CD14-positive monocyte (primary cell): ENCODE measurements around the gene BET1L. TPM values are rescaled to one million over a fixed set of nuclear protein-coding genes. Genes with fewer than 3 reads are reported as not detected.
A peak's percentile ranks its signal among the peaks of the same experiment; 100 is the strongest.

ENCODE experiments used
- DNase-seq, 3 donors: peaks; one replicate each; pipeline ENCODE4 v3.0.0-alpha.2; 2011 to 2022
- H2AFZ ChIP-seq: 2 replicates; pipeline ENCODE4 v1.6.0; 2012; ENCODE audit warnings: mild to moderate bottlenecking, low read depth, low read length, inconsistent platforms; ENCODE audit not compliant: insufficient read depth, poor library complexity, severe bottlenecking
- H3K27ac ChIP-seq, 2 donors: 1 replicate in 1 of 2; 2 replicates in 1 of 2; pipeline ENCODE4 v1.5.1; 2012 to 2013; ENCODE audit warnings: low read length in 2 of 2, control low read depth in 1 of 2, inconsistent platforms in 1 of 2, low read depth in 1 of 2, mild to moderate bottlenecking in 1 of 2
- H3K27me3 ChIP-seq, 2 donors: one replicate each; pipeline versions ENCODE4 v1.6.0 to v1.6.1; 2011 to 2013; ENCODE audit warnings: low read length in 2 of 2; ENCODE audit not compliant: control insufficient read depth in 2 of 2, insufficient read depth in 2 of 2
- H3K36me3 ChIP-seq, 2 donors: replicated peaks in 1 of 2; 1 replicate in 1 of 2; 2 replicates in 1 of 2; pipeline versions ENCODE4 v1.5.1 to v1.6.1; 2012 to 2013; ENCODE audit warnings: low read length in 2 of 2, control low read depth in 1 of 2, inconsistent platforms in 1 of 2, mild to moderate bottlenecking in 1 of 2; ENCODE audit not compliant: insufficient read depth in 2 of 2, control insufficient read depth in 1 of 2
- H3K4me1 ChIP-seq, 2 donors: 1 replicate in 1 of 2; 2 replicates in 1 of 2; pipeline versions ENCODE4 v1.5.1 to v1.6.1; 2012 to 2013; ENCODE audit warnings: low read length in 2 of 2, control low read depth in 1 of 2, inconsistent platforms in 1 of 2, mild to moderate bottlenecking in 1 of 2, moderate library complexity in 1 of 2; ENCODE audit not compliant: insufficient read depth in 2 of 2, control insufficient read depth in 1 of 2
- H3K4me2 ChIP-seq: replicated peaks from 2 replicates; pipeline ENCODE3; 2012; ENCODE audit warnings: low read length, moderate library complexity, mild to moderate bottlenecking; ENCODE audit not compliant: poor library complexity, severe bottlenecking; ENCODE audit errors: extremely low read depth
- H3K4me3 ChIP-seq, 3 experiments: fragments of 200-600 bp in 1 of 3; sonication (generic) in 1 of 3; replicated peaks in 1 of 3; 1 replicate in 2 of 3; 2 replicates in 1 of 3; pipeline ENCODE4 v1.5.1; 2011 to 2013; ENCODE audit warnings: low read length in 3 of 3, mild to moderate bottlenecking in 3 of 3, control low read depth in 2 of 3, low read depth in 2 of 3, inconsistent platforms in 1 of 3, moderate library complexity in 1 of 3
- H3K79me2 ChIP-seq: 2 replicates; pipeline ENCODE4 v1.6.0; 2012; ENCODE audit warnings: mild to moderate bottlenecking, control low read depth, inconsistent platforms, low read length, moderate library complexity; ENCODE audit not compliant: insufficient read depth
- H3K9ac ChIP-seq: 2 replicates; pipeline ENCODE4 v1.6.0; 2017; ENCODE audit warnings: low read length, mild to moderate bottlenecking; ENCODE audit not compliant: insufficient read depth, poor library complexity, severe bottlenecking
- H3K9me3 ChIP-seq, 2 donors: replicated peaks in 1 of 2; 1 replicate in 1 of 2; 2 replicates in 1 of 2; pipeline versions ENCODE4 v1.5.1 to v1.6.1; 2012 to 2013; ENCODE audit warnings: low read length in 2 of 2, control low read depth in 1 of 2; ENCODE audit not compliant: control insufficient read depth in 1 of 2, insufficient read depth in 1 of 2
- H4K20me1 ChIP-seq: 2 replicates; pipeline ENCODE4 v1.6.0; 2012; ENCODE audit warnings: mild to moderate bottlenecking, low read length, control low read depth, moderate library complexity; ENCODE audit not compliant: insufficient read depth
- H3K27ac Mint-ChIP-seq, 7 donors: one replicate each; pipeline ENCODE4 v1.8.0; 2020; ENCODE audit warnings: mild to moderate bottlenecking in 7 of 7, mixed read lengths in 7 of 7, moderate library complexity in 6 of 7, inconsistent platforms in 2 of 7
- H3K27me3 Mint-ChIP-seq, 3 donors: one replicate each; pipeline ENCODE4 v1.8.0; 2021 to 2022; ENCODE audit warnings: low read depth in 3 of 3, mild to moderate bottlenecking in 3 of 3, mixed read lengths in 3 of 3, moderate library complexity in 3 of 3, inconsistent platforms in 1 of 3
- H3K36me3 Mint-ChIP-seq, 2 donors: one replicate each; pipeline ENCODE4 v1.8.0; 2020; ENCODE audit warnings: mixed read lengths in 2 of 2, inconsistent platforms in 1 of 2, mild to moderate bottlenecking in 1 of 2
- H3K4me1 Mint-ChIP-seq: one replicate; pipeline ENCODE4 v1.8.0; 2020; ENCODE audit warnings: mild to moderate bottlenecking, mixed read lengths
- H3K4me3 Mint-ChIP-seq, 2 donors: one replicate each; pipeline ENCODE4 v1.8.0; 2020; ENCODE audit warnings: mild to moderate bottlenecking in 2 of 2, mixed read lengths in 2 of 2, moderate library complexity in 1 of 2
- H3K9me3 Mint-ChIP-seq, 7 donors: one replicate each; pipeline ENCODE4 v1.8.0; 2020 to 2022; ENCODE audit warnings: mixed read lengths in 7 of 7, mild to moderate bottlenecking in 6 of 7, moderate library complexity in 6 of 7, inconsistent platforms in 2 of 7
- WGBS: methylation state at CpG from one replicate; pipeline ENCODE4 v1.1.5; 2013; ENCODE audit warnings: missing lambda C conversion rate; ENCODE audit not compliant: insufficient coverage; 5-methylcytosine and 5-hydroxymethylcytosine counted together
- intact Hi-C, 2 donors: fragments of 100-400 bp; cut with micrococcal nuclease; formaldehyde crosslinking; loops; one replicate each; pipeline versions ENCODE4 v1.15.0 to v1.15.1; 2023
- polyA plus RNA-seq, 3 donors: library from polyadenylated mRNA; depleted of rRNA in 1 of 3; unstranded in 2 of 3; stranded (reverse) in 1 of 3; fragments of 300-500 nt in 2 of 3; fragments of >200 nt in 1 of 3; fragmentation: Illumina TruSeq in 2 of 3; gene quantifications; 1 replicate in 2 of 3; 2 replicates in 1 of 3; pipeline ENCODE4 v1.2.3, GENCODE V29; 2012 to 2021
- TF ChIP-seq, protein P1 (sequence below): fragments of 200-600 bp; IDR thresholded peaks from one replicate; pipeline ENCODE4 v1.8.0; 2022; ENCODE audit warnings: antibody characterized with exemption, mild to moderate bottlenecking

Gene BET1L
- polyA plus RNA-seq, 3 donors = 9.5 to 37.3 (median 29.3) TPM

DNA sequence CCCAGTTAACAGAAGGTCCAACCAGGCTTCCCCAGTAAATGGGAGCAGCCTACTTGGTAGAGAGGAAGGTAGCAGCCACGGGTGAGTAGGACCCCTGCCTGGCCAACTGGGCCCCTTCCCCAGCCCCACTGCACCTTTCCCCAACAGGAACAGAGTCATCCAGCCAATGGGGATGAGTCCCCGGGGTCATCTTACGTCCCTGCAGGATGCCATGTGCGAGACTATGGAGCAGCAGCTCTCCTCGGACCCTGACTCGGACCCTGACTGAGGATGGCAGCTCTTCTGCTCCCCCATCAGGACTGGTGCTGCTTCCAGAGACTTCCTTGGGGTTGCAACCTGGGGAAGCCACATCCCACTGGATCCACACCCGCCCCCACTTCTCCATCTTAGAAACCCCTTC lies 6.9 kb upstream of the BET1L start:
- H3K36me3 ChIP-seq = peaks cover 65 to 69% of the 10 kb centered on the region in 2 donors
- Mint-ChIP-seq H3K27me3 (peaks cover 0 to 2% (median 2%) of the 10 kb centered on the region in 3 donors), H3K36me3 (peaks cover 61 to 74% of the 10 kb centered on the region in 2 donors), H3K27ac (no peak overlapping the region), H3K9me3 (no peaks in the 10 kb centered on the region), H3K4me3 (no peak overlapping the region), H3K4me1 (peaks cover 22% of the 10 kb centered on the region)
- no peaks in the 10 kb centered on the region for H3K9me3 ChIP-seq
- no peak overlapping the region for H2AFZ ChIP-seq
- no peak overlapping the region for H3K4me3 ChIP-seq
- no peak for DNase-seq
- peaks cover 13 to 18% of the 10 kb centered on the region in 2 donors for H3K4me1 ChIP-seq
- intact Hi-C loops = no loop called here
- no peak overlapping the region for H3K4me2 ChIP-seq
- WGBS = 93% methylated on average over 6 of the region's 7 CpGs
- H3K79me2 ChIP-seq = peaks cover 19% of the 10 kb centered on the region
- H3K27ac ChIP-seq = no peak overlapping the region
- H4K20me1 ChIP-seq = peaks cover 53% of the 10 kb centered on the region
- no peaks in the 10 kb centered on the region for H3K27me3 ChIP-seq
- TF ChIP-seq, protein P1, sequence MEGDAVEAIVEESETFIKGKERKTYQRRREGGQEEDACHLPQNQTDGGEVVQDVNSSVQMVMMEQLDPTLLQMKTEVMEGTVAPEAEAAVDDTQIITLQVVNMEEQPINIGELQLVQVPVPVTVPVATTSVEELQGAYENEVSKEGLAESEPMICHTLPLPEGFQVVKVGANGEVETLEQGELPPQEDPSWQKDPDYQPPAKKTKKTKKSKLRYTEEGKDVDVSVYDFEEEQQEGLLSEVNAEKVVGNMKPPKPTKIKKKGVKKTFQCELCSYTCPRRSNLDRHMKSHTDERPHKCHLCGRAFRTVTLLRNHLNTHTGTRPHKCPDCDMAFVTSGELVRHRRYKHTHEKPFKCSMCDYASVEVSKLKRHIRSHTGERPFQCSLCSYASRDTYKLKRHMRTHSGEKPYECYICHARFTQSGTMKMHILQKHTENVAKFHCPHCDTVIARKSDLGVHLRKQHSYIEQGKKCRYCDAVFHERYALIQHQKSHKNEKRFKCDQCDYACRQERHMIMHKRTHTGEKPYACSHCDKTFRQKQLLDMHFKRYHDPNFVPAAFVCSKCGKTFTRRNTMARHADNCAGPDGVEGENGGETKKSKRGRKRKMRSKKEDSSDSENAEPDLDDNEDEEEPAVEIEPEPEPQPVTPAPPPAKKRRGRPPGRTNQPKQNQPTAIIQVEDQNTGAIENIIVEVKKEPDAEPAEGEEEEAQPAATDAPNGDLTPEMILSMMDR = no peak
- no peak overlapping the region for H3K9ac ChIP-seq

DNA sequence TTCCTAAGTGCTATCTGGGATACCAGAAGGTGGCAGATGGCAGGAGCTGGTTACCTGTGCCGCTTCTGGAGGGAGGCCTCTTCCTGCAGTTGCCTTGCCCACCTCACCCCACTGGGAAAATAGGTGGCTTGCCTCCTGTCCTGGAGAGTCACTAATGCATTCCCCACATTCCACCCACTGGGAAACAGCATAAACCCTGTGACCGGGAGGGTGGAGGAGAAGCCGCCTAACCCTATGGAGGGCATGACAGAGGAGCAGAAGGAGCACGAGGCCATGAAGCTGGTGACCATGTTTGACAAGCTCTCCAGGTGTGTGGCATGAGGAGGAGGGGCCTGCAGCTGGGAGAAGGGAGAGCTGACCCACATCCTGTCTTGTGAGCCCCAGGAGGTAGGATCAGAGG lies 5.9 kb upstream of the BET1L start:
- peaks cover 15 to 24% of the 10 kb centered on the region in 2 donors for H3K4me1 ChIP-seq
- WGBS = 100% methylated on average over 2 of the region's 4 CpGs
- no peak overlapping the region for H3K9ac ChIP-seq
- no peak overlapping the region for H3K4me3 Mint-ChIP-seq
- no peak overlapping the region for H2AFZ ChIP-seq
- H3K79me2 ChIP-seq = peaks cover 28% of the 10 kb centered on the region
- peaks cover 65 to 69% of the 10 kb centered on the region in 2 donors for H3K36me3 ChIP-seq
- H3K27ac Mint-ChIP-seq = peak overlapping the region in 2 of 7 donors; percentile 35 to 46
- intact Hi-C loops = no loop called here
- H3K9me3 ChIP-seq = no peaks in the 10 kb centered on the region
- H3K27me3 ChIP-seq = no peaks in the 10 kb centered on the region
- no peak overlapping the region for H3K4me3 ChIP-seq
- H3K27me3 Mint-ChIP-seq = peaks cover 0 to 2% (median 2%) of the 10 kb centered on the region in 3 donors
- TF ChIP-seq, protein P1 = no peak
- no peak overlapping the region for H3K4me2 ChIP-seq
- no peak overlapping the region for H3K27ac ChIP-seq
- H3K9me3 Mint-ChIP-seq = no peaks in the 10 kb centered on the region
- peaks cover 23% of the 10 kb centered on the region for H3K4me1 Mint-ChIP-seq
- H3K36me3 Mint-ChIP-seq = peaks cover 58 to 71% of the 10 kb centered on the region in 2 donors
- H4K20me1 ChIP-seq = peaks cover 54% of the 10 kb centered on the region
- no peak for DNase-seq
